PC-9 (cell line): ENCODE data around the gene ZNF407.

Experiments
- CTCF ChIP-seq: fragments of 200-600 bp; sonication (generic); conservative IDR thresholded peaks from 2 replicates; pipeline ENCODE4 v1.6.1; 2017; ENCODE audit warnings: mixed run types, antibody characterized with exemption, mild to moderate bottlenecking, moderate library complexity
- EZH2 ChIP-seq: fragments of 200-600 bp; sonication (generic); IDR thresholded peaks from 2 replicates; pipeline ENCODE4 v1.8.0; 2017; ENCODE audit warnings: antibody characterized with exemption, low read depth

- TF ChIP-seq CTCF (no peak), EZH2 (no peak)
These were observed 503.4 kb downstream of the ZNF407 start for GRCh38 chr18:75100832-75101630.
